Astrocyte (in vitro differentiated cells and primary cell): Measurements from ENCODE around the gene TFDP2. TPM values are rescaled to one million over a fixed set of nuclear protein-coding genes. Genes with fewer than 3 reads are reported as not detected.

Experiments used
- DNase-seq: peaks from one replicate; pipeline ENCODE4 v3.0.0-alpha.2; 2010; ENCODE audit warnings: low read depth
- FAIRE-seq: peaks from 2 replicates; lab custom pipeline; 2011; peaks lifted over from hg19 to GRCh38; lab: Jason Lieb, UNC
- H2AFZ ChIP-seq: 2 replicates; pipeline ENCODE4 v1.6.0; 2012; ENCODE audit warnings: low read depth, low read length, inconsistent platforms
- H3K27ac ChIP-seq: 2 replicates; pipeline ENCODE4 v1.5.1; 2011; ENCODE audit warnings: low read depth, low read length, inconsistent platforms
- H3K27me3 ChIP-seq: 2 replicates; pipeline ENCODE4 v1.6.0; 2011; ENCODE audit warnings: low read length, inconsistent platforms; ENCODE audit not compliant: insufficient read depth
- H3K36me3 ChIP-seq: 2 replicates; pipeline ENCODE4 v1.5.1; 2011; ENCODE audit warnings: low read length, inconsistent platforms; ENCODE audit not compliant: insufficient read depth
- H3K4me1 ChIP-seq: 2 replicates; pipeline ENCODE4 v1.5.1; 2011; ENCODE audit warnings: low read length, inconsistent platforms; ENCODE audit not compliant: insufficient read depth
- H3K4me2 ChIP-seq: 2 replicates; pipeline ENCODE4 v1.6.0; 2012; ENCODE audit warnings: low read length, inconsistent platforms
- H3K4me3 ChIP-seq: 2 replicates; pipeline ENCODE4 v1.5.1; 2011; ENCODE audit warnings: low read depth, mild to moderate bottlenecking, low read length, inconsistent platforms; ENCODE audit not compliant: insufficient read depth
- H3K79me2 ChIP-seq: 2 replicates; pipeline ENCODE4 v1.6.0; 2012; ENCODE audit warnings: mild to moderate bottlenecking, low read length, inconsistent platforms; ENCODE audit not compliant: insufficient read depth
- H3K9ac ChIP-seq: 2 replicates; pipeline ENCODE4 v1.6.0; 2012; ENCODE audit warnings: mild to moderate bottlenecking, low read length, inconsistent platforms
- H3K9me3 ChIP-seq: 2 replicates; pipeline ENCODE4 v1.5.1; 2012; ENCODE audit warnings: low read depth, mild to moderate bottlenecking, low read length, inconsistent platforms; ENCODE audit not compliant: insufficient read depth
- H4K20me1 ChIP-seq: 2 replicates; pipeline ENCODE4 v1.6.0; 2012; ENCODE audit warnings: low read length, inconsistent platforms; ENCODE audit not compliant: insufficient read depth
- H3K27ac Mint-ChIP-seq: one replicate; pipeline ENCODE4 v1.8.0; 2021; ENCODE audit warnings: mild to moderate bottlenecking, mixed read lengths; ENCODE audit not compliant: unreplicated experiment
- H3K27me3 Mint-ChIP-seq: one replicate; pipeline ENCODE4 v1.8.0; 2021; ENCODE audit warnings: low read depth, mixed read lengths; ENCODE audit not compliant: unreplicated experiment
- H3K36me3 Mint-ChIP-seq: one replicate; pipeline ENCODE4 v1.8.0; 2021; ENCODE audit warnings: low read depth, mixed read lengths; ENCODE audit not compliant: unreplicated experiment
- H3K4me1 Mint-ChIP-seq: one replicate; pipeline ENCODE4 v1.8.0; 2021; ENCODE audit warnings: low read depth, mixed read lengths; ENCODE audit not compliant: unreplicated experiment
- H3K4me3 Mint-ChIP-seq: one replicate; pipeline ENCODE4 v1.8.0; 2021; ENCODE audit warnings: mild to moderate bottlenecking, moderate library complexity, mixed read lengths; ENCODE audit not compliant: unreplicated experiment
- H3K9me3 Mint-ChIP-seq: one replicate; pipeline ENCODE4 v1.8.0; 2021; ENCODE audit warnings: mild to moderate bottlenecking, mixed read lengths; ENCODE audit not compliant: unreplicated experiment
- CTCF ChIP-seq: IDR thresholded peaks from 2 replicates; pipeline ENCODE4 v1.5.1; 2011; ENCODE audit warnings: low read depth, mild to moderate bottlenecking, inconsistent platforms, low read length, moderate library complexity; ENCODE audit not compliant: insufficient read depth
- EZH2 ChIP-seq: IDR thresholded peaks from 2 replicates; pipeline ENCODE4 v1.6.1; 2012; ENCODE audit warnings: mild to moderate bottlenecking, low read length, inconsistent platforms; ENCODE audit not compliant: insufficient read depth
- total RNA-seq: library from RNA; stranded (reverse); gene quantifications from 2 replicates; pipeline ENCODE4 v1.2.1, GENCODE V29; 2021

The TFDP2 gene
- total RNA-seq, 1 donor from 2014 or later: 51.0 TPM

- no peak for FAIRE-seq
- Histone ChIP-seq H3K27me3 (no peaks in the 10 kb centered on the region), H3K4me1 (no peaks in the 10 kb centered on the region), H3K36me3 (no peaks in the 10 kb centered on the region), H4K20me1 (peaks cover 6% of the 10 kb centered on the region), H3K9ac (no peak overlapping the region), H3K79me2 (peaks cover 21% of the 10 kb centered on the region), H3K27ac (no peak overlapping the region), H3K4me3 (no peak overlapping the region), H3K9me3 (no peaks in the 10 kb centered on the region), H2AFZ (no peak overlapping the region), H3K4me2 (no peak overlapping the region)
- TF ChIP-seq EZH2: no peak
- TF ChIP-seq CTCF: no peak
- no peaks in the 10 kb centered on the region for H3K9me3 Mint-ChIP-seq
- H3K4me3 Mint-ChIP-seq: no peak overlapping the region
- H3K27me3 Mint-ChIP-seq: no peaks in the 10 kb centered on the region
- H3K4me1 Mint-ChIP-seq: peaks cover 19% of the 10 kb centered on the region
- peaks cover 3% of the 10 kb centered on the region for H3K36me3 Mint-ChIP-seq
- DNase-seq: no peak
- H3K27ac Mint-ChIP-seq: no peak overlapping the region
These were observed 127.0 kb downstream of the TFDP2 start for GRCh38 chr3:142022381-142022780.

- H3K36me3 ChIP-seq: no peaks in the 10 kb centered on the region
- no peak overlapping the region for H3K9ac ChIP-seq
- DNase-seq (no peak), FAIRE-seq (no peak)
- H3K79me2 ChIP-seq: peaks cover 15% of the 10 kb centered on the region
- Mint-ChIP-seq H3K27ac (no peak overlapping the region), H3K27me3 (no peaks in the 10 kb centered on the region), H3K36me3 (peaks cover 3% of the 10 kb centered on the region), H3K4me1 (peaks cover 15% of the 10 kb centered on the region), H3K4me3 (no peak overlapping the region), H3K9me3 (no peaks in the 10 kb centered on the region)
- no peaks in the 10 kb centered on the region for H3K9me3 ChIP-seq
- no peak overlapping the region for H3K27ac ChIP-seq
- peaks cover 6% of the 10 kb centered on the region for H4K20me1 ChIP-seq
- no peak overlapping the region for H2AFZ ChIP-seq
- TF ChIP-seq EZH2 (no peak), CTCF (no peak)
- no peaks in the 10 kb centered on the region for H3K4me1 ChIP-seq
- H3K4me3 ChIP-seq: no peak overlapping the region
- H3K27me3 ChIP-seq: no peaks in the 10 kb centered on the region
- H3K4me2 ChIP-seq: no peak overlapping the region
These were observed 128.2 kb downstream of the TFDP2 start for GRCh38 chr3:142021127-142021526.

- H3K4me2 ChIP-seq: peak overlapping the region; percentile 13
- H3K4me3 ChIP-seq: no peak overlapping the region
- peaks cover 13% of the 10 kb centered on the region for H4K20me1 ChIP-seq
- peaks cover 6% of the 10 kb centered on the region for H3K79me2 ChIP-seq
- Mint-ChIP-seq H3K9me3 (no peaks in the 10 kb centered on the region), H3K4me1 (peaks cover 14% of the 10 kb centered on the region), H3K27ac (peak overlapping the region; percentile 11), H3K36me3 (peaks cover 3% of the 10 kb centered on the region), H3K4me3 (no peak overlapping the region), H3K27me3 (no peaks in the 10 kb centered on the region)
- no peaks in the 10 kb centered on the region for H3K9me3 ChIP-seq
- TF ChIP-seq CTCF: no peak
- TF ChIP-seq EZH2: no peak
- DNase-seq: peak; percentile 22
- H3K36me3 ChIP-seq: no peaks in the 10 kb centered on the region
- no peak overlapping the region for H3K9ac ChIP-seq
- no peaks in the 10 kb centered on the region for H3K4me1 ChIP-seq
- no peak overlapping the region for H3K27ac ChIP-seq
- no peak for FAIRE-seq
- no peak overlapping the region for H2AFZ ChIP-seq
- H3K27me3 ChIP-seq: no peaks in the 10 kb centered on the region
These were observed 129.5 kb downstream of the TFDP2 start for GRCh38 chr3:142019794-142020320.
